Mesenchymal stem cell (in vitro differentiated cells and primary cell): Measurements from ENCODE around the gene TDRD7.

Source experiments
- DNase-seq: peaks from one replicate; pipeline ENCODE4 v3.0.0-alpha.2; 2013
- H2AFZ ChIP-seq: one replicate; pipeline ENCODE4 v1.6.1; 2013; ENCODE audit warnings: low read depth, mild to moderate bottlenecking, control low read depth, inconsistent platforms, low read length, moderate library complexity
- H2AK5ac ChIP-seq: 2 replicates; pipeline ENCODE4 v1.6.1; 2013; ENCODE audit warnings: low read length, moderate library complexity, mild to moderate bottlenecking, inconsistent platforms; ENCODE audit not compliant: severe bottlenecking
- H2BK120ac ChIP-seq: one replicate; pipeline ENCODE4 v1.6.1; 2013; ENCODE audit warnings: low read depth, mild to moderate bottlenecking, inconsistent platforms, low read length, moderate library complexity
- H2BK12ac ChIP-seq, 2 experiments: one replicate each; pipeline ENCODE4 v1.6.1; 2013; ENCODE audit warnings: inconsistent platforms in 2 of 2, low read length in 2 of 2, mild to moderate bottlenecking in 2 of 2, moderate library complexity in 2 of 2, control low read depth in 1 of 2
- H2BK15ac ChIP-seq: one replicate; pipeline ENCODE4 v1.6.1; 2013; ENCODE audit warnings: mild to moderate bottlenecking, low read depth, inconsistent platforms; ENCODE audit not compliant: poor library complexity, severe bottlenecking
- H2BK5ac ChIP-seq: 2 replicates; pipeline ENCODE4 v1.6.1; 2013; ENCODE audit warnings: low read depth, mild to moderate bottlenecking, low read length, control low read depth, inconsistent platforms; ENCODE audit not compliant: poor library complexity, severe bottlenecking
- H3K14ac ChIP-seq, 2 experiments: one replicate each; pipeline ENCODE4 v1.6.1; 2013; ENCODE audit warnings: inconsistent platforms in 2 of 2, low read length in 2 of 2, control low read depth in 1 of 2, mild to moderate bottlenecking in 1 of 2, moderate library complexity in 1 of 2
- H3K18ac ChIP-seq, 2 experiments: one replicate each; pipeline ENCODE4 v1.6.1; 2013; ENCODE audit warnings: inconsistent platforms in 2 of 2, low read length in 2 of 2, control low read depth in 1 of 2, low read depth in 1 of 2, mild to moderate bottlenecking in 1 of 2
- H3K23ac ChIP-seq, 2 experiments: one replicate each; pipeline ENCODE4 v1.6.1; 2013; ENCODE audit warnings: inconsistent platforms in 2 of 2, low read length in 2 of 2, mild to moderate bottlenecking in 2 of 2, moderate library complexity in 2 of 2, control low read depth in 1 of 2
- H3K27ac ChIP-seq: 2 replicates; pipeline ENCODE4 v1.5.1; 2013; ENCODE audit warnings: mild to moderate bottlenecking, moderate library complexity, low read length, control low read depth, inconsistent platforms; ENCODE audit not compliant: poor library complexity, severe bottlenecking
- H3K27me3 ChIP-seq, 2 experiments: 2 replicates each; pipeline versions ENCODE4 v1.6.1 to v1.7.0; 2013; ENCODE audit warnings: low read length in 2 of 2, mild to moderate bottlenecking in 2 of 2, moderate library complexity in 2 of 2, control low read depth in 1 of 2, inconsistent platforms in 1 of 2; ENCODE audit not compliant: control insufficient read depth in 1 of 2, insufficient read depth in 1 of 2
- H3K36me3 ChIP-seq, 2 experiments: 2 replicates each; pipeline versions ENCODE4 v1.6.1 to v1.7.0; 2013; ENCODE audit warnings: low read length in 2 of 2, control low read depth in 1 of 2, inconsistent platforms in 1 of 2, low read depth in 1 of 2, mild to moderate bottlenecking in 1 of 2; ENCODE audit not compliant: insufficient read depth in 2 of 2, control insufficient read depth in 1 of 2
- H3K4ac ChIP-seq, 2 experiments: one replicate each; pipeline ENCODE4 v1.6.1; 2013; ENCODE audit warnings: inconsistent platforms in 2 of 2, low read length in 2 of 2, mild to moderate bottlenecking in 2 of 2, moderate library complexity in 2 of 2, control low read depth in 1 of 2, low read depth in 1 of 2
- H3K4me1 ChIP-seq: 2 replicates; pipeline ENCODE4 v1.6.1; 2013; ENCODE audit warnings: low read depth, low read length, control low read depth; ENCODE audit not compliant: control insufficient read depth, insufficient read depth
- H3K4me2 ChIP-seq: 2 replicates; pipeline ENCODE4 v1.6.1; 2013; ENCODE audit warnings: low read length, mild to moderate bottlenecking, inconsistent platforms; ENCODE audit not compliant: poor library complexity, severe bottlenecking
- H3K4me3 ChIP-seq, 2 experiments: 2 replicates each; pipeline versions ENCODE4 v1.5.1 to v1.7.0; 2013; ENCODE audit warnings: low read length in 2 of 2, mild to moderate bottlenecking in 2 of 2, control low read depth in 1 of 2, low read depth in 1 of 2; ENCODE audit not compliant: insufficient read depth in 1 of 2
- H3K79me1 ChIP-seq: replicated peaks from 2 replicates; pipeline ENCODE4 v1.6.1; 2013; ENCODE audit warnings: mild to moderate bottlenecking, control low read depth, low read length, inconsistent platforms; ENCODE audit not compliant: poor library complexity, severe bottlenecking
- H3K9ac ChIP-seq: 2 replicates; pipeline ENCODE4 v1.7.0; 2013; ENCODE audit warnings: mild to moderate bottlenecking, low read length, moderate library complexity
- H3K9me3 ChIP-seq: 2 replicates; pipeline ENCODE4 v1.7.0; 2013; ENCODE audit warnings: mild to moderate bottlenecking, low read length; ENCODE audit not compliant: control insufficient read depth
- H4K8ac ChIP-seq: one replicate; pipeline ENCODE4 v1.6.1; 2013; ENCODE audit warnings: inconsistent platforms, mild to moderate bottlenecking, low read length, moderate library complexity
- H4K91ac ChIP-seq: one replicate; pipeline ENCODE4 v1.6.1; 2013; ENCODE audit warnings: mild to moderate bottlenecking, low read length, inconsistent platforms
- WGBS: methylation state at CpG from one replicate; pipeline ENCODE4 v1.1.7; 2013; ENCODE audit warnings: mixed read lengths; 5-methylcytosine and 5-hydroxymethylcytosine counted together

The TDRD7 gene

GRCh38 chr9:97364769-97365490 lies 47.0 kb upstream of the TDRD7 start:
- Histone ChIP-seq H3K4ac (no peak overlapping the region), H2BK12ac (no peak overlapping the region), H4K91ac (no peak overlapping the region), H3K9me3 (peaks cover 13% of the 10 kb centered on the region), H3K79me1 (no peaks in the 10 kb centered on the region), H3K14ac (no peak overlapping the region), H3K27ac (no peak overlapping the region), H3K9ac (no peak overlapping the region), H3K36me3 (peaks cover 16 to 29% of the 10 kb centered on the region in 2 experiments), H2BK120ac (no peak overlapping the region), H2AK5ac (no peak overlapping the region), H2BK5ac (no peak overlapping the region), H3K4me1 (peaks cover 3% of the 10 kb centered on the region), H2AFZ (no peak overlapping the region), H2BK15ac (no peak overlapping the region), H4K8ac (no peak overlapping the region), H3K18ac (no peak overlapping the region), H3K23ac (no peak overlapping the region), H3K4me2 (no peak overlapping the region), H3K27me3 (no peaks in the 10 kb centered on the region), H3K4me3 (no peak overlapping the region)
- WGBS: 91% methylated on average over 7 of the region's 8 CpGs
- DNase-seq: no peak

DNA sequence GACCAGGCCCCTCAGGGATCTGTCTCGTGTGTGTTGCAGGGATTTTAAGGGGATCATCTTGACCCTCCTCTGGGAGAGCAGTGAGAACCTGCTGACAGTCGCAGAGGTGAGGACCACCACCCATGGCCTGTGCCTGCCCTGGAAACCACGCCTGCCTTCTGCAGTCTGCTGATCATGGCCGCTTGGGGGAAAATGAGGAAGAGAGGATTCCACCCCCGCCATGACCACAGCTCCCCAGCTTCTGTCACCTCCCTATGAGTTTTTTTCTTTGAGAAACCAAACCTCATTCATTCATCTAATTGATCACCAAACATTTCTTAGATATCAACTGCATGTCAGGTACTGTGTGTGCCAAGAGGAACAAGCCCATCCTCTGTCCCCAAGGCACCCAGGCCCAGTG lies 46.3 kb upstream of the TDRD7 start:
- no peak overlapping the region for H3K4ac ChIP-seq
- H2BK120ac ChIP-seq: no peak overlapping the region
- H4K8ac ChIP-seq: no peak overlapping the region
- no peak overlapping the region for H2AK5ac ChIP-seq
- H3K9ac ChIP-seq: no peak overlapping the region
- H3K27me3 ChIP-seq: no peaks in the 10 kb centered on the region
- no peak overlapping the region for H3K18ac ChIP-seq
- H2BK5ac ChIP-seq: no peak overlapping the region
- H3K23ac ChIP-seq: no peak overlapping the region
- H2AFZ ChIP-seq: no peak overlapping the region
- H3K79me1 ChIP-seq: no peaks in the 10 kb centered on the region
- peaks cover 3% of the 10 kb centered on the region for H3K4me1 ChIP-seq
- no peak overlapping the region for H3K4me3 ChIP-seq
- no peak overlapping the region for H3K27ac ChIP-seq
- 93% methylated on average over 4 of the region's 5 CpGs for WGBS
- no peak overlapping the region for H3K14ac ChIP-seq
- no peak overlapping the region for H2BK15ac ChIP-seq
- no peak for DNase-seq
- H3K9me3 ChIP-seq: peaks cover 18% of the 10 kb centered on the region
- no peak overlapping the region for H2BK12ac ChIP-seq
- no peak overlapping the region for H4K91ac ChIP-seq
- H3K4me2 ChIP-seq: no peak overlapping the region
- H3K36me3 ChIP-seq: peaks cover 23 to 25% of the 10 kb centered on the region in 2 experiments

GRCh38 chr9:97366476-97366875 lies 45.4 kb upstream of the TDRD7 start:
- H2BK5ac ChIP-seq: no peak overlapping the region
- no peaks in the 10 kb centered on the region for H3K27me3 ChIP-seq
- H3K4me2 ChIP-seq: no peak overlapping the region
- H3K79me1 ChIP-seq: no peaks in the 10 kb centered on the region
- peaks cover 21 to 24% of the 10 kb centered on the region in 2 experiments for H3K36me3 ChIP-seq
- no peak overlapping the region for H3K27ac ChIP-seq
- H3K4me1 ChIP-seq: peaks cover 3% of the 10 kb centered on the region
- no peak overlapping the region for H2BK120ac ChIP-seq
- no peak overlapping the region for H4K91ac ChIP-seq
- H2BK15ac ChIP-seq: no peak overlapping the region
- H3K14ac ChIP-seq: no peak overlapping the region
- 97% methylated on average over 10 of the region's 10 CpGs for WGBS
- H3K4me3 ChIP-seq: no peak overlapping the region
- H3K4ac ChIP-seq: no peak overlapping the region
- H2AFZ ChIP-seq: no peak overlapping the region
- H3K23ac ChIP-seq: no peak overlapping the region
- no peak overlapping the region for H3K9ac ChIP-seq
- no peak for DNase-seq
- peaks cover 18% of the 10 kb centered on the region for H3K9me3 ChIP-seq
- H2AK5ac ChIP-seq: no peak overlapping the region
- H3K18ac ChIP-seq: no peak overlapping the region
- no peak overlapping the region for H2BK12ac ChIP-seq
- no peak overlapping the region for H4K8ac ChIP-seq

- Histone ChIP-seq H3K4ac (no peak overlapping the region), H3K23ac (no peak overlapping the region), H4K91ac (no peak overlapping the region), H4K8ac (no peak overlapping the region), H3K4me3 (no peak overlapping the region), H3K4me1 (peaks cover 3% of the 10 kb centered on the region), H2BK120ac (no peak overlapping the region), H3K9me3 (peaks cover 18% of the 10 kb centered on the region), H2AFZ (no peak overlapping the region), H3K27ac (no peak overlapping the region), H2AK5ac (no peak overlapping the region), H3K4me2 (no peak overlapping the region), H3K27me3 (no peaks in the 10 kb centered on the region), H2BK15ac (no peak overlapping the region), H3K79me1 (no peaks in the 10 kb centered on the region), H2BK12ac (no peak overlapping the region), H3K14ac (no peak overlapping the region), H3K36me3 (peaks cover 17 to 24% of the 10 kb centered on the region in 2 experiments), H3K18ac (no peak overlapping the region), H2BK5ac (no peak overlapping the region), H3K9ac (no peak overlapping the region)
- no peak for DNase-seq
- WGBS: no CpG with 5 or more reads among the region's 2 CpGs
Observed at GRCh38 chr9:97366889-97367288, 45.0 kb upstream of the TDRD7 start.
